Glutamatergic neuron (in vitro differentiated cells): ENCODE results near the gene CNDP2. TPM values are rescaled to one million over a fixed set of nuclear protein-coding genes. Genes with fewer than 3 reads are reported as not detected.

Experiments used
- DNase-seq: peaks from one replicate; pipeline ENCODE4 v3.0.0; 2022
- H3K27ac Mint-ChIP-seq: one replicate; pipeline ENCODE4 v1.8.0; 2020; ENCODE audit warnings: mild to moderate bottlenecking, mixed read lengths, inconsistent platforms; ENCODE audit not compliant: unreplicated experiment
- H3K27me3 Mint-ChIP-seq: one replicate; pipeline ENCODE4 v1.8.0; 2020; ENCODE audit warnings: mild to moderate bottlenecking, moderate library complexity, mixed read lengths, inconsistent platforms; ENCODE audit not compliant: unreplicated experiment
- H3K36me3 Mint-ChIP-seq: one replicate; pipeline ENCODE4 v1.8.0; 2020; ENCODE audit warnings: mild to moderate bottlenecking, mixed read lengths, inconsistent platforms; ENCODE audit not compliant: unreplicated experiment
- H3K4me1 Mint-ChIP-seq: one replicate; pipeline ENCODE4 v1.8.0; 2020; ENCODE audit warnings: mild to moderate bottlenecking, low read depth, mixed read lengths, inconsistent platforms; ENCODE audit not compliant: unreplicated experiment
- H3K4me3 Mint-ChIP-seq: one replicate; pipeline ENCODE4 v1.8.0; 2020; ENCODE audit warnings: mild to moderate bottlenecking, mixed read lengths, inconsistent platforms; ENCODE audit not compliant: unreplicated experiment
- H3K9me3 Mint-ChIP-seq: one replicate; pipeline ENCODE4 v1.8.0; 2020; ENCODE audit warnings: mild to moderate bottlenecking, moderate library complexity, mixed read lengths, inconsistent platforms; ENCODE audit not compliant: unreplicated experiment
- total RNA-seq: library from RNA; stranded (reverse); fragmentation: NEBNext Ultra II Directional; extraction: Animal tissue kit (Norgen Biotek cat#: 25700); gene quantifications from one replicate; pipeline ENCODE4 v1.2.1, GENCODE V29; 2021; ENCODE audit not compliant: unreplicated experiment
- TF ChIP-seq, protein P1 (sequence below): fragments of 200-600 bp; sonication (generic); IDR thresholded peaks from one replicate; pipeline ENCODE4 v1.5.0; 2021; ENCODE audit not compliant: partially characterized antibody, unreplicated experiment

The CNDP2 gene
- total RNA-seq, 1 donor from 2014 or later: 123 TPM

DNA sequence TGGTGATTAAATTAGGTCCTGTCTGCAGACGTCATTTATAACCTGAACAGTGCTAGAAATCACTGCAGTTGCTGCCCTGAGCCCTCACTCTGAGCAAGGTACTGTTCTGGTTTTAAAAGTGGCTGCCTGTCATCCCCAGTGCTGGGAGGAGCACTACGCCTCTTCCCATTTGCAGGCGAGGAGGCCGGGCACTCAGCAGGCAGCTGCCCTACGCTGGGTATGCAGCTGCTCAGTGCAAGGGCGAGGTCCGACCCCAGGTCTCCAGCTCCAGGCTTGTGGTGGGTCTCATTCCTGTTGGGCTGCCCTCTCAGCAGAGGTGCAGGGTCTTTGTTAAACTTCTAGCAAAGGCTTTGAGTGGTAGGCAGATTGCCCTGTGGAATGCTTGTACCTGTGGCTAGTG, 15.7 kb downstream of the CNDP2 start:
- TF ChIP-seq, protein P1, sequence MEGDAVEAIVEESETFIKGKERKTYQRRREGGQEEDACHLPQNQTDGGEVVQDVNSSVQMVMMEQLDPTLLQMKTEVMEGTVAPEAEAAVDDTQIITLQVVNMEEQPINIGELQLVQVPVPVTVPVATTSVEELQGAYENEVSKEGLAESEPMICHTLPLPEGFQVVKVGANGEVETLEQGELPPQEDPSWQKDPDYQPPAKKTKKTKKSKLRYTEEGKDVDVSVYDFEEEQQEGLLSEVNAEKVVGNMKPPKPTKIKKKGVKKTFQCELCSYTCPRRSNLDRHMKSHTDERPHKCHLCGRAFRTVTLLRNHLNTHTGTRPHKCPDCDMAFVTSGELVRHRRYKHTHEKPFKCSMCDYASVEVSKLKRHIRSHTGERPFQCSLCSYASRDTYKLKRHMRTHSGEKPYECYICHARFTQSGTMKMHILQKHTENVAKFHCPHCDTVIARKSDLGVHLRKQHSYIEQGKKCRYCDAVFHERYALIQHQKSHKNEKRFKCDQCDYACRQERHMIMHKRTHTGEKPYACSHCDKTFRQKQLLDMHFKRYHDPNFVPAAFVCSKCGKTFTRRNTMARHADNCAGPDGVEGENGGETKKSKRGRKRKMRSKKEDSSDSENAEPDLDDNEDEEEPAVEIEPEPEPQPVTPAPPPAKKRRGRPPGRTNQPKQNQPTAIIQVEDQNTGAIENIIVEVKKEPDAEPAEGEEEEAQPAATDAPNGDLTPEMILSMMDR: no peak
- no peaks in the 10 kb centered on the region for H3K36me3 Mint-ChIP-seq
- H3K9me3 Mint-ChIP-seq: no peaks in the 10 kb centered on the region
- no peak overlapping the region for H3K4me3 Mint-ChIP-seq
- H3K4me1 Mint-ChIP-seq: no peaks in the 10 kb centered on the region
- H3K27me3 Mint-ChIP-seq: peaks cover 7% of the 10 kb centered on the region
- no peak for DNase-seq
- H3K27ac Mint-ChIP-seq: no peak overlapping the region

DNA sequence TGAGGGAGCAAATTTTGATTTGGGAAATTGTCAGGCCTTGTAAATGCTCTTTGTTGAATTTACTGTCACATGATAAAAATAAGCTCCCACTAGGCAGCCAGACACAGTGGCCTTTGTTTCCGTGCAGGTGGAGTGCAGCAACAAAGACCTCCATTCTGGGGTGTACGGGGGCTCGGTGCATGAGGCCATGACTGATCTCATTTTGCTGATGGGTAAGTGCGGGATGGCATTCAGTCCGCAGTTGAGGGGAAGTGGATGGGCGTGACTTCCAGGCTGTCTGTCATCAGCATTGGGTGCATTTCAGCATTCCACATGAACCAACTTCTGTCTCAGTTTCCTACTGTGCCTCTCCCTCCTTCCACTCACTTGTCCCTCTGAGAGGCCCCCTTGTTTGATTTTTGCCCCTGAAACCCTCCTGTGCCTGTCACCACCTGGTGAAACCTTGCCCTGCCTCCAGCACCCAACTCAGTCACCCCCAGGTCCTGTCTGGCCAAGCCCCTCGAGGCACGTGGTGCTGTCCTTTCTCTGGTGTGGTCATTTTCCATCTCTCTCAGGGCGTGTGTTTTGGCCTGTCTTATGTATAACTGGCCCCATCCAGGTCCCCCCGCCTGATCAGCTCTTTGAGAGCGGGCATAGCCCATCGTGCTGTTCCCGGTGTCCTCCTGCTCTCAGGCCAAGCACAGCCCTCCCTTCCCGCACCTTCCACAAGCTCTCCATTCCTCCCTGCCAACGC, 16.3 kb downstream of the CNDP2 start:
- DNase-seq: no peak
- no peaks in the 10 kb centered on the region for H3K36me3 Mint-ChIP-seq
- H3K9me3 Mint-ChIP-seq: no peaks in the 10 kb centered on the region
- peaks cover 7% of the 10 kb centered on the region for H3K27me3 Mint-ChIP-seq
- no peaks in the 10 kb centered on the region for H3K4me1 Mint-ChIP-seq
- no peak overlapping the region for H3K4me3 Mint-ChIP-seq
- H3K27ac Mint-ChIP-seq: no peak overlapping the region
- TF ChIP-seq, protein P1: no peak

DNA sequence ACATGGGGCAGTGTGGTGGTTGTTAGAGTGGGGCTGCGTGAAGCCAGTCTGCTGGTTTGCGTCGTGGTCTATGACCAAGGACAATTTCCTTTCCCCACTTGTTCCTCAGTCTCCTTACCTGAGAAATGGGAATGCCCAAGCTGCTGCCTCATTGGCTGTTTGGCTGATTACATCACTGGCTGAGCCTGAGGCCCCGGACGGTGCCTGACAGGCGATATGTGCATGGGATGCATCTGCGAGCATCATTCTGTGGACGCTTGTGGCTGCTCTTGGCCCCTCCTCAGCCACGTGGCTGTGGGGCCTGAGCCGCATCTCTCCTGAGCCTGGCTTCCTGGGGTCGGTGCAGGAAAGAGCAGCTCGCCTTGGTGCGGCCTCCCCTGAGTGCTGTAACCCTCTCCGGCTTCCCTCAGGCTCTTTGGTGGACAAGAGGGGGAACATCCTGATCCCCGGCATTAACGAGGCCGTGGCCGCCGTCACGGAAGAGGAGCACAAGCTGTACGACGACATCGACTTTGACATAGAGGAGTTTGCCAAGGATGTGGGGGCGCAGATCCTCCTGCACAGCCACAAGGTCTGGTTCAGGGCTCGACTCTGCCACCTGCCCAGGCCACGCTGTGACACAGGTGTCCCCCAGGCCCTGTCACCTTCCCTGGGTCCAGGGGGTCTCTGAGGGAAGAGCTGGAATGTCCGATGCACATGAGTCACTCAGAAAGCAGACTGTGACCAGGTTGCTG, 17.2 kb downstream of the CNDP2 start:
- H3K4me3 Mint-ChIP-seq: no peak overlapping the region
- no peaks in the 10 kb centered on the region for H3K36me3 Mint-ChIP-seq
- DNase-seq: no peak
- H3K9me3 Mint-ChIP-seq: no peaks in the 10 kb centered on the region
- H3K4me1 Mint-ChIP-seq: no peaks in the 10 kb centered on the region
- TF ChIP-seq, protein P1: no peak
- H3K27me3 Mint-ChIP-seq: peaks cover 7% of the 10 kb centered on the region
- no peak overlapping the region for H3K27ac Mint-ChIP-seq

DNA sequence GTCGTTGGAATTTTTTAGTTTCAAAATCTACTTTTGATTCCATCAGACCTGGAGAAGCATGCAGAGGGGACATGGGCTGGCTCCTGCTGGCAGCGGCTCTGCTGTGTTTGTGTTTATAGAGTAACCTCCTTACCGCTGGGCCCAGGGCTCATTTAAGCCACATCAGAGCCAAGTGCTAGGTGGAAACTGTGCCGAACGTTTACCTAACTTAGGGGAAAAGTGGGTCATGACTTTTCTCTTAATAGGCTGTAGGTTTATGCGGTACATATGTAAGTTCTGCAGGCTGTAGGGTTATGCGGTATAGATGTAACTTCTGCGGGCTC, 17.7 kb downstream of the CNDP2 start:
- Mint-ChIP-seq H3K9me3 (no peaks in the 10 kb centered on the region), H3K27ac (no peak overlapping the region), H3K36me3 (no peaks in the 10 kb centered on the region), H3K4me3 (no peak overlapping the region), H3K4me1 (no peaks in the 10 kb centered on the region), H3K27me3 (peaks cover 7% of the 10 kb centered on the region)
- DNase-seq: no peak
- TF ChIP-seq, protein P1: no peak

DNA sequence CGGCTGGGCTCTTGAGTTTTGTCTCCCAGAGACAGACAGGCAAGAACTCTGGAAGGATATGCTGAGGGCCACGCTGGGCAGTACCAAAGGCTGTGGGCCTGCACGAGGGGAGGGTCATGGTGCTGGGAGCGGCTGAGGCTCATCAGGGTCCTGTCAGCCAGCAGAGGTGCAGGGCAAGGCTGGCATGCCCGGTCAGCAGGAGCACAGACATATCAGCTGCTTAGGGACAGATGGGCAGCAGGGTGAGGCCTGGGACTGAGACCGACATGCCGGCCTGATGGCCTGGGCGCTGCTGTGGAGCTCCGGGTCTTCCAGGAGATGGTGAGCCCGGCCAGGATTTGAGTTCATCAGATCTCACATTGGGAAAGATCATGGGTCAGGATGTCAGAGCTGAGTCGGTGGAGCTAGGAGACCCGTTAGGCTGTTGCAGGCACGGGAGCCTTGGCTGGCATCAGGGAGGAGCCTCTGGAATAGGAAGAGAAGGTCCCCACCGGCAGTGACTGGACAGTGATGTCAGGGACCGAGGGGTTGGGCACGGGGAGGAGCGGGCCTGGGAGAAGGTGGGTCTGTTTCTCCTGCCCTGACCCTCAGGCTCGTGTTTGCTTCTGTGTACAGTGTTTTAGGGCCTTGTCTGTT, 18.8 kb downstream of the CNDP2 start:
- Mint-ChIP-seq H3K27me3 (peaks cover 5% of the 10 kb centered on the region), H3K36me3 (peaks cover 5% of the 10 kb centered on the region)
- TF ChIP-seq, protein P1: no peak

More for the DNA sequence above, 18.8 kb downstream of the CNDP2 start:
- Mint-ChIP-seq H3K4me3 (no peak overlapping the region), H3K4me1 (no peaks in the 10 kb centered on the region), H3K9me3 (no peaks in the 10 kb centered on the region), H3K27ac (no peak overlapping the region)
- no peak for DNase-seq
